ENCODE data around the gene SPDYE2B. TPM values are rescaled to one million over a fixed set of nuclear protein-coding genes. Genes with fewer than 3 reads are reported as not detected.
"Not testable (repeated sequence)": the region's sequence is repeated elsewhere in the genome, so short reads cannot be mapped to it uniquely, and the experiment has no call there.

The SPDYE2B gene, protein sequence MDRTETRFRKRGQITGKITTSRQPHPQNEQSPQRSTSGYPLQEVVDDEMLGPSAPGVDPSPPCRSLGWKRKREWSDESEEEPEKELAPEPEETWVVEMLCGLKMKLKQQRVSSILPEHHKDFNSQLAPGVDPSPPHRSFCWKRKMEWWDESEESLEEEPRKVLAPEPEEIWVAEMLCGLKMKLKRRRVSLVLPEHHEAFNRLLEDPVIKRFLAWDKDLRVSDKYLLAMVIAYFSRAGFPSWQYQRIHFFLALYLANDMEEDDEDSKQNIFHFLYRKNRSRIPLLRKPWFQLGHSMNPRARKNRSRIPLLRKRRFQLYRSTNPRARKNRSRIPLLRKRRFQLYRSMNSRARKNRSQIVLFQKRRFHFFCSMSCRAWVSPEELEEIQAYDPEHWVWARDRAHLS
- polyA plus RNA-seq (ENCODE audit: insufficient read length): 5.1 TPM

DNA sequence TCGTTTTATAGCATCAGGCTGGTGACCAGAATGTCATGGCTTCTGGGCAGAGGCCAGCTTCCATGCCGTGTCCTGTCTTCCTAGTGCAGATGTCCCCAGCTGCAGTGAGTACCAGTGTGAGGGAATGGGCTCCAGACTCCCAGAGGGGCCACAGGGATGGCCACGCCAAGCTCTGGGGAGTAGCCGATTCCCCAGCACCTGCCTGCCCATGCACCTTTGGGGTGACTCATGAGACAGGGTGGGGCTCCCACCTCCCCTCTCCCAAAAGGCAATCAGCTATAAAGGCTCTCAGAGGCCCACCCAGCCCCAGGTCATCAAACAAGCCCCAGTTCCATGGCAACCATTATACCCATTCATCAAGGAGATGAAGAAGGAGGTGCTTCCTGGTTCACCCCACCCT lies at the start of gene SPDYE2B:
Gene SPDYE2B (plus strand): TSS at position 396 of the 400 bp plus-strand sequence. CDS start 2,030 bp downstream, outside the sequence.
- DNase-seq: not testable (repeated sequence)

DNA sequence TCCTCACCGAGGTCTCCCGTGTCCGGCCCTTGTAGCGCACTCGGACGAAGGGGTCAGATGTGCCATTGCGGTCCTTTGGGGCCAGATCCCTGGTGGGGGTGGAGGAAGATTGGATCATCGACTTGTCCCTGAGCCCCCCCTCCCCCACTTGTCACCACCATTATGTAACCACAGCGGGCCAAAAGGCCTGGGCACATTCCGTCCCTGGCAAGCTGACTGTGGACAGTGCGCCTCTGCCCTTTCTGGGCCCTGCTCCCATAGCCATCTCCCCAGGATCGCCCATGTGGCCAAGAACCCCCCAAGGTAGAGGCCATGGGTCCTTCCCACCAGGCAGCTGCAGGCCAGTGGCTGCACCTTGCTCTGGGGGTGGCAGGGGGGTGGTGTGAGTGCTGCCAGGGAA lies 47.8 kb upstream of the SPDYE2B start:
- not testable (repeated sequence) for DNase-seq

DNA sequence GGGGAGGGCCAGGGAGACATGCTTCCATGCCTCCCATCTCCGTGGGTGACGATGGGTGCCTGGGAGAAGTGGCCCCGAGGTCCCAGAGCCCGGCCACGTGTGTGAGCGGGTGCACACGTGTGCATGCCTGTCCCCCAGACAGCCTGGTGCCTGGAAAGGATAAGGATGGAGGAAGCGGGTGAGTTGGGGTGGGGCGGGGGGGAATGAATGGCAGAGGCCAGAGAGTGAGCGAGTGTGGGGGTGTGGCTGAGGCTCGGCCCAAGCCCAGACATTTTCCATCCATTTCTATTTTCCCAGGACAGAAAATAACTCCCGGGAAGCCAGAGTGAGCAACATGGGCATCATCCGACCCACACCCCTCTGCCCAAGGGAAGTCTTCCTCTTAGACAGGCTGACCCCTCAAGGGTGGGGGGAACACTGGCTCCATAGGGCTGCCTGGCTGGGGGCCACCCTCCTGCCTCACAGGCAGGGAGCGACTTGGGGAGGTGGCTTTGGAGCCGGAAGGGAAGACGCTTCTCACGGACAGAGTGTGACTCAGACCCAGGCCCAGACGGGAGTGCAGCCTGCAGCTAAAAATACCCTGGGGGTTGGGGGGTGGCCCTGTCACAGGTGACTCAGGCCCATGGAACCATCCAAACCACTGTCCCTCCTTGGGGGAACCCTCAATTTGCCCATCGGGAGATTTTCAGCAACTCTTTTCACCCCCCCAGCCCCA lies 45.5 kb upstream of the SPDYE2B start:
- DNase-seq: not testable (repeated sequence)

DNA sequence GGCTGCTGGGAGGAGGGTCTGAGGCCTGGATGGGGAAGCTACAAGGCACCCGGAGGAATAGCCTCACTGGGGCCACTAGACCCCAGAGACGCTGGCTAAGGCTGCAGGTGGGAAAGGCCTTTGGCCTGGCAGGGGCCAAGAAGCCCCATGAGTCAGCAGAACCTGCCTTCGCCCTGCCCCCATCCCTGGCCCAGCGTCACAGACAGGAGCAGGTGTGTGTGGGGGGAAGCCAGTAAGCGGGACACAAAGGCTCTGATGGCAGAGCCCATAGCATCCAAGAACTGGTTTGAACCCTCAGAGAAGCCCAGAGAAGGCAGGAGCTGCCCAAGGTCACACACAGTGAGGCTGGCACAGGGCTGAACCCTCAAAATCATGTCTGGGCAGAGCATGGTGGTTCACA lies 43.3 kb upstream of the SPDYE2B start:
- not testable (repeated sequence) for DNase-seq

DNA sequence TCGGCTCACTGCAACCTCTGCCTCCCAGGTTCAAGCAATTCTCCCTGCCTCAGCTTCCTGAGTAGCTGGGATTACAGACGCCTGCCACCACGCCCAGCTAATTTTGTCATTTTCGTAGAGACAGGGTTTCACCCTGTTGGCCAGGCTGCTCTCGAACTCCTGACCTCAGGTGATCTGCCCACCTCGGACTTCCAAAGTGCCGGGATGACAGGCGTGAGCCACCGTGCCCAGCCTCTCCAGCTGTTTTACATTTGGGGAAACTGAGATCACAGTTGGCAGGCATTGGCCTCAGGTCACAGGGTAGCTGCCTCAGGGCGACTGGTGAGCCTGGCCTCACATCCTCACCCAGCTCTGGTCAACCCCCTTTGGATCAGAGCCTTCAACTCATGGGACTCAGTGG lies 40.4 kb upstream of the SPDYE2B start:
- DNase-seq: not testable (repeated sequence)

DNA sequence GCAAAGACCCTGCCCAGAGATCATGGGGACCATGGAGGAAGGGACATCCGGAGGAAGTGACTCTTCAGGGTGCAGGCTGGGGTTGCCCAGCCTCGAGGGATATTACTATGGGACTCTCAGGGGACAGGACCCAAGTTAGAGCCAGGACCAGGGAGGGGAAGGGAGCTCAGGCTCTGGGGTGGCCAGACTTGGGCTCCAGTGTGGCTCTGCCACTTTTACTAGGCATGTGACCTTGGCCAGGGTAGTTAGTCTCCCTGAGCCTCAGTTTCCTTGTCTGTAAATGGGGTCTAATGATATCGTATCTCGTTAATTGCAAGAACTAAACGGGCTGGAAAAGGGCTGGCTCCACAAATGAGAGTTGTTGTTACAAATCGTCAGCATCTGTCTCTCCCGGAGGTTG lies 39.7 kb upstream of the SPDYE2B start:
- not testable (repeated sequence) for DNase-seq

DNA sequence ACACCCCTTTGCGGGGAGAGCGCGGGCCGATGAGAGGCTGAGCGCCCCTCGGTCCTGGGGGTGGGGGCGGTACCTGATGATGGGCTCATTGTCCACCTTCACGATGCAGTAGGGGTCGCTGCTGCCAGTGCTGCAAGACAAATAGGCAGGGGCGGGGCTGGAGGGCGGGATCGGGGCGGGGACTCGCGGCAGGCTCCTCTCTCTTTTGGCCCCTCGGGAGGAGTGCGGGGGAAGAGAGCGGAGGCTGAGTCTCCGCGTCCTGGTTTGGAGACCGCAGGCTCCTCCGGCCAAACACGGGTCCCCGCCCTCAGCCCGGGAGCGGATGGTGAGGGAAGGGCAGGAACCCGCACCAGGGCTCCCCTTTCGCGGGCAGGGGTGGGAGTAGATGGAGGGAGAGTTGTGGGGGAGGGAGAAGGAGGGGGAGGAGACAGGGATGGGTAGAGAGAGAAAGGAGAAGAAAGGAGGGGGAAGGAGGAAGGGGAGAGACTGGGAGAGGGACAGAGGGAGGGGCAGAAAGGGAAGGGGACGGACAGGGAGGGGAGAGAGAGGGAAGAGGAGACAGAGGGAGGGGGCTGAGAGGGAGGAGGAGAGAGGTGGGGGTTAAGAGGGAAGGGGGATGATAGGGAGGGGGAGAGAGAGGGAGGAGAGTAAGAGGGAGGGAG lies 39.0 kb upstream of the SPDYE2B start:
- not testable (repeated sequence) for DNase-seq

DNA sequence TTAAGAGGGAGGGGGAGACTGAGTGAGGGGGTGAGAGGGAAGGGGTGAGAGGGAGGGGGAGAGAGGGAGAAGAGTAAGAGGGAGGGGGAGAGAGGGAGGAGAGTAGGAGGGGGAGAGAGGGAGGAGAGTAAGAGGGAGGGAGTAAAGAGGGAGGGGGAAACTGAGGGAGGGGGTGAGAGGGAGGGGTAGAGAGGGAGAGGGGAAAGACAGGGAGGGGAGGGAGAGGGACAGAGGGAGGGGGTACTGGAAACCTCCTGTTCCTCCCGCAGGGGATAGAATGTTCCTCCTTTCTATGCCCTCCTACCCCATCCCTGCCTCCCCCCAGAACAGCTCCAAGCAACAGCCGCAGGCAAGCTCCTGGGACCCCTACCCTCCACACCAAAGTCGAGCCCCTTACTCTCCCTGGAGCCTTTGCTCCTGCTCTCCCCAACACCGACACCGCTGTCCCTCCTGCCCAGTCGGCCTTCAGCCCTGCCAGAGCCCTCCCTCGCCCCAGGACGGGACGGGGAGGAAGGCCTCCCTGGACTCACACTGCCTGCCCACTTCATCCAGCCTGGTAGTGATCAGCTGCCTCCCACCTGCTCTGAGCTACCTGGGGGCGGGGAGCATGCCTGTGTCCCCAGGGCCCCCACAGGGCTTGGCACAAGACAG lies 38.3 kb upstream of the SPDYE2B start:
- DNase-seq: peak; percentile 63

DNA sequence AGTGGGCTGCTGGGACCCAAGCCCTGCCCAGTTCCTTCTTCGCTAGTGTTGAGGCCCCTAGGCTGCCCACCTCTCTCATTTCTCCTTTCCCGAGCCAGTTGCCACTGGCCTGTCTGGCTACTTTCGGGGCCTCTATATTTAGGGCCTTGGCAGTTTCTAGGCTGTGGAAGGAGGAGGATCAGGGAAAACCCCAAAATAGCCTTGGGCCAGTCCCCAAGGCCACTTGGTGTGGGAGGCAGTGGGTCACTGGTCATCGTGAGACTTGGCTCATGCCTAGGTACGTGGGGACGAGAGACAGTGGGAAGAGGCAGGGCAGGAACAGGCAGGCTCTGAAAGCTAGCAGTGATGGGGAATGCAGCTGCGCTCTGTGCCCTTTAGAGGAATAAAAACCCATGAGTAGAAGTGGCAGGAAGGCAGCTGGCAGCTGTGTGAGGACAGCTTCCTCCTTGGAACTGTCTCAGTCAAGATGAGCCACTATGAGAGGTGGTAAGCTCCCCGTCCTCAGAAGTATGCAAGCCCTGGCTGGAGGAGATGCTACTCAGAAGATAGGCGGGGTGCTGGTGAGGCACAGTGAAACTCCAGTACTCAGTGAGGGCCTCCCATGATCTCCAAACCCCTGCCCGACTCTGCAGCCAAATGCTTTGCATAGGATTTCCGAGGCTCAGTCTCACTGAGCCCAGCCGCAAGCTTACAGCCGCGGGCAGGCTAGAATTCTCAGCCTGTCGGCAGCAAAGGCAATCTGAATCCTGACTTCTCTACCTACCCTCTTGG lies 36.4 kb upstream of the SPDYE2B start:
- not testable (repeated sequence) for DNase-seq

DNA sequence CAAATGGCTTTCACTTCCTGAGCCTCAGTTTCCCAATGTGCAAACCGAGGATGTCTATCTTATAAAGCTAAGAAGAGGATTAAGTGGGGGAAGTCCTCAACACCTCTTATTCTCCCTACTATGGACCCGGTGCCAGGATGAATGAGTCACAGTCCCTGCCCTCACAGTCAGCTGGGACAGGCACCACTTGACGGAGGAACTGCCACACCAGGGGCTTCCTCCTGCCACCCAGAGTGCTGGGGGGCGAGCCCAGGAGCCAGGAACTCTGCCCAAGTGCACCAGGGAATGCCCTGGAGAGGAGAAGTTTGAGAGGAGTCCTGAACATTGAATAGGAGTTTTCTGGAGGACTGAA lies 35.8 kb upstream of the SPDYE2B start:
- not testable (repeated sequence) for DNase-seq

DNA sequence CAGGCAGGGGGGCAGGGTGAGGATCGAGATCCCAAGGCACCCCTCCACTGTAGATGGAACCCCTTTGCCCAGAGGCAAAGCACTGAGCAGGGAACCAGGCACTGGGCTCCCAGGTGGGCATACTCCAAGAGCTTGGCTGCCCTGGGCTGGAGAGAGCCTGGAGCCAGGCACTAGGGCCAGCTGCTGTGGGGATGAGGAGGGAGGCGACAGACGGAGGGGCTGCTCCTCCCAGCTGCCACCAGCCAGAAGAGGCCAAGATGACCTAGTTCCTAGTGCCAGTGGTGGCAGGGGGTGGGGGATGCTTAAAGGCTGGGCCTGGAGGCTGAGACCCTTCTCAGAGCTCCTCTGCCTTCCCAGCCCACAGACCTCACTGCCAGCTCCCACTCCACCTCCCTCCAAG lies 35.2 kb upstream of the SPDYE2B start:
- DNase-seq: not testable (repeated sequence)

DNA sequence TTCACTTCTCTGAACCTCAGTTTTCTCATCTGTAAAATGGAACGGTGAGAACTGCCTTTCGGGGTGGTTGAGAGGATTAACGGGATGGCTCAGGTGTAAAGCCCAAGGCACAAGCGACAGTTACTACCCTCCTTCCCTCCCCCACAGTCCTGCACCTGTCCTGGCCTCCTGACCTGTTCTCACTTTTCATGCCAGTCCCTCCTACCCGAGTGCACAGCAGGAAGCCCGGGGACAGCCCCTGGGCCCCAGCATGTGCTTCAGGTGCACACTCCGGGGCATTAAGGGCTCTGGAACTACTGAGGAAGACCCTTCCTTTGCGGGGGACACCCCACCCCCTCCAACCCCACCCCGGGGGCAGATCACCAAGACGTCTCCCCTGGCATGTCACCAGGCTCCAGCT lies 34.2 kb upstream of the SPDYE2B start:
- DNase-seq: not testable (repeated sequence)

DNA sequence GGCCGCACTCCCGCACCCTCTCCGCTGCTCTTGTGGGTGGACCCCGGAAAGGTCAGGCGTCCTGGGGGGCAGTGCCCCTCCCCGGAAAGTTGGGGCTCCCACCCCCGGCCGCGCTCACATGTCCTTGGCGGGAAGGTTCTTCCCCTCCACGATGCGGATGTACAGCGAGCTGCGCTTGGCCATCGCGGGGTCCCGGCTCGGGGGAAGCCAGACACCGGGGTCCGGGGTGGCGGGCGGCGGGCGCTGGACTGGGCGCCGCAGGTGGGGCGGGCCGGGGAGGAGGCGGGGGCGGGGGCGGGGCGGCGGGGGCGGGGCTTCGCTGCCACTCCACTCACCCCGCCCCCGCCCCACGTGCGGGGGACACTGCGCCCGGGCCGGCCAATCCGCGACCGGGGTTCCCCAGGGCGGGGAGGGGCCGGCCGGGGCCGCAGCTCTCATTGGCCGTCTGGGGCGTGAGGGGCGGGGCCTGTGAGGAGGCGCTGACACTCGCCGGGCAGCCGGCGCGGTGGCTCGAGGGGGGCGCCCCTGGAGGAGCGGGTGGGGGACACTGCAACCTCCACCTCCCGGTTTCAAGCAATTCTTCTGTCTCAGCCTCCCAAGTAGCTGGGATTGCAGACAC lies 33.5 kb upstream of the SPDYE2B start, which contains the start of gene RASA4:
Gene RASA4 (minus strand): TSS at position 250 of the 619 bp plus-strand sequence. CDS start 67 bp downstream, at position 183.
- peak; percentile 52 for DNase-seq

DNA sequence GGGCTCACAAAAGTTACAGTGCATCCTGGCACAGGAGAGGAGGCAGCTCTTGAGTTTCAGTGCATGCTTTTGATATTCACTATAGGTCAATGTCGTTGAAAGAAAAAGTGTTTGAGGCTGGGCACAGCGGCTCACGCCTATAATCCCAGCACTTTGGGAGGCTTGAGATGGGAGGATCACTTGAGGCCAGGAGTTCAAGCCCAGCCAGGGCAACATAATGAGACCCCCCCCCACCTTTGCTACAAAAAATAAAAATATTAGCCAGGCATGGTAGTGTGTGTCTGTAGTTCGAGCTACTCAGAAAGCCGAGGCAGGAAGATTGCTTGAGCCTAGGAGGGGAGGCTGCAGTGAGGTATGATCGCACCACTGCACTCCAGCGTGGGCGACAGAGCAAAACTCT lies 32.0 kb upstream of the SPDYE2B start:
- not testable (repeated sequence) for DNase-seq

DNA sequence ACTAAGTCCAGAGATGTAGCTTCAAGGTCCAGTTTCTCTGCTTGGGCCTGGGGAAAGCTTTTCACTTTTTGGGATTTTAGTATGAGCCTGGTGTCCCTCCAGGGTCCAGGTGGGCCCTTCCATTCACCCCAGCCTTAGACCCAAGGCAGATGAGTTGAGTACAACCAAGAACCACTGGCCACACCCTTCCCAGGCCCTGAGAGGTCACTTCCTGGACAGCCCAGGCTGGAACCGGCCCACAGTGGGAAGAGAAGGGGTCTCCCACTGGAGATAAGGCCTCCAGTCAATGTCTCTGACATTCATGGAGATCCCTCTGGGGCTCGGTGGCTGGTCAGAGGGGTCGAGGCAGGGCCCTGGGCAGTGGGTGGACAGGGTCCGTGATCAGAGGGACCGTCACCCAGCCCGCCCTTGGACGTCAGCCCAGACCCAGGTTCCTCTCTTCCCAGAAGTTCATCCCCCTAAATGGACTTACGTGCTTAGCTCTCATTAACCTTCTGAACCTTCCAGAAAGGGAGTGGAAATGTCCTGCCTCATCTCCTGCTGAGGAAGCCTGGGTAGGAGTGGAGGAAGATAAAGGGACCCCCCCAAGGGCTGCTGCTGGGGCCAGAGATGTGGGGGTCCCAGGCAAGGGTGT lies 22.7 kb upstream of the SPDYE2B start:
- DNase-seq: not testable (repeated sequence)

DNA sequence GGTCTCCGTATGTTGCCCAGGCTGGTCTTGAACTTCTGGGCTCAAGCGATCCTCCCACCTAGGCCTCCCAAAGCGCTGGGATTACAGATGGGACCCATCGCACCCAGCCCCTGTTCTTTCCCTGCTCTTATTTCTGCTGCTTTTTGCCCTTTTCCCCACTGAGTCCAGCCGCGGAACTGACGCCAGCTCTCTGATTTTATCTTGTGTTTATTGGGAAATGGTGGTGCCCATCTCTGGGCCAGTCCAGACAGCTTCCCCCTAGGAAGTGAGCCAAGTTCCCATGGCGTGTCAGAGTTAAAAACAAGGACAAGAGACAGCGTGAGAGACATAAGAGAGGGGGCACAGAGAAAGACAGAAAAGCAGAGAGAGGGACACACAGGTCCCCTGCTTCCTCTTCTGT lies 19.5 kb upstream of the SPDYE2B start:
- not testable (repeated sequence) for DNase-seq

DNA sequence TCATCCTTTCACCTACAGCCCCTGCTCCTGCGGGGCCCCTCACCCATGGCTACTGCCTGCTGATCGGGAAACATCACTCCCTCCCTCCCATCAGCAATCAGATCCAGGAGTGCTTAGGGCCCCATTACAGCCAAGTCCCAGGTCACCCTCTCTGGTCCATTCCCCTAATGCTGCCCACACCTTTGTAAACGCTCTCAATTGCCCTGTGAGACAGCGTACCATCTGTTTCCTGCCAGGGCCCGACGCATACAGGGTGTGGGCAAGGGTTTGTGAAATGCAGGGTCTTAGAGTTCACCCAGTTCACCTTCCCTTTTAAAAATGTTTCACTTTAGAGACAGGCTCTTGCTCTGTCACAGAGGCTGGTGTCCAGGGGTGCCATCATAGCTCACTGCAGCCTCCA lies 15.8 kb upstream of the SPDYE2B start:
- not testable (repeated sequence) for DNase-seq

DNA sequence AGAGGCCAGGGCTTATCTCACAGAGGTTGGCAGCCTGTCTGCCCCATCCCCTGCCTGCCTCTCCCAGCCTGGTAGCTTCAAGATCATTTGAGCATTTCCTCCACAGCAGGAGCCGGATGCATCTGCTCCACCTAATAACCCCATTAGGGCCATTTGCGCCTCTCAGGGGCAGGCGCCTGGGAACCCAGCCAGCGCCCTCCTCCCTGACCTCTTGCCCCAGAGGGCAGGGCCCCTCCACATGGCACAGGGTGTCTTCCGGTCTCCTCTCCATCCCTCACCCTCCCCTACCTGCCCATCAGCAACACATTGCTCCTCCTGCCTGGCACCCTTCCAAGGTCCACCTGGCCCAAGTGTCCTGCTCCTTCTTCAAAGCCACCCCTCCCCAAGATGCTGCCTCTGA lies 14.8 kb upstream of the SPDYE2B start:
- not testable (repeated sequence) for DNase-seq

DNA sequence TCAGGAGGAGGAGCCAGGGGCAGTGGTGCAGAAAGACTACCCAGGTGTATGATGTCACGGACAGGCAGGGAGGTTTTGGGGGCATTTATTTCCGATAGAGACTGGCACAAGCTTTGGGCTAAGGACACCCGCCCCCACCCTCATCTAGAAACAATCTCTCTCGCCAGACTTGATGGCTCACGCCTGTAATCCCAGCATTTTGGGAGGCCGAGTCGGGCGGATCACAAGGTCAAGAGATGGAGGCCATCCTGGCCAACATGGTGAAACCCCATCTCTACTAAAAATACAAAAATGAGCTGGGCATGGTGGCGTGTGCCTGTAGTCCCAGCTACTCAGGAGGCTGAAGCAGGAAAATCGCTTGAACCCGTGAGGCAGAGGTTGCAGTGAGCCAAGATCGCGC lies 13.2 kb upstream of the SPDYE2B start:
- not testable (repeated sequence) for DNase-seq

DNA sequence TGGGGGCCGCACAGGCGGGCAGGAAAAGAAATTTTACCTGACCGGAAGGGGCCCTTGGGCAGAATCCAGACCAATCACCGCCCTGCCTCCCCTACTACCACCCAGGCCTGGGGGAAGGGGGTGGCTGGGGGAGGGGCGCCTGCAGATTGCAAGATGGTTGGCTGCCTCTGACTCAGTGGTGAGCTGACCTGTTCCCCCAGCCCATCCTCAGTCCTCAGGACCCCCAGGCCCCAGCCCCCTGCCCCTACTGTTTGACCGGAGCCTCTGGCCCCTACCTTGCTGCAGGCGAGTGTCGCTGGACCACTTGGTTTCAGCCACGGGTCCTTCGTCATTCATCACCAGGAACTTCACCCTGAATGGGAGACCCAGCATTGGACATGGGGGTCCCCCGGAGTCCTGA lies 11.3 kb upstream of the SPDYE2B start:
- not testable (repeated sequence) for DNase-seq

DNA sequence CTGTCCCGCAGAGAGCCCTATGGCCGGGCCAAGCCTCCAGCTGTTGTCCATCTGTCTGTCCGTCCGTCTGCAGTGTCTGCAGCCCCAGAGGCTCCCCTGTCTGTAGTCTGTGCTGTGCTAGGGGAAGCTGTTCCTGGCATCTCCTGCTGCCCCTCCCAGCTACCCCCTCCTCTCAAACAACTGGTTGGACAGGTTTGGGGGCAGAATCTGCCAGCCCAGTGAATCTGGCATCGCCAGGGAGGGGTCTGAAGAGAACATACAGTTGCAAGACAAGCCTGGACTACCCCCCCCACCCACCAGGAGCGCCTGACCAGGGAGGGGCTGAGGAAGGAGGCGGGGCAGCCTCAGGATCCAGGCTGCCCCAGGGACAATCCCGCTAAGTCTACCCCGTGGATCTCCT lies 7.4 kb upstream of the SPDYE2B start, which contains the start of gene UPK3BL1:
Gene UPK3BL1 (minus strand): TSS at position 101 of the 400 bp plus-strand sequence. CDS start 50 bp downstream, at position 51.
- not testable (repeated sequence) for DNase-seq
